ENCODE data around the gene RAB14.
A peak's percentile ranks its signal among the peaks of the same experiment; 100 is the strongest.

RAB14 gene

DNA sequence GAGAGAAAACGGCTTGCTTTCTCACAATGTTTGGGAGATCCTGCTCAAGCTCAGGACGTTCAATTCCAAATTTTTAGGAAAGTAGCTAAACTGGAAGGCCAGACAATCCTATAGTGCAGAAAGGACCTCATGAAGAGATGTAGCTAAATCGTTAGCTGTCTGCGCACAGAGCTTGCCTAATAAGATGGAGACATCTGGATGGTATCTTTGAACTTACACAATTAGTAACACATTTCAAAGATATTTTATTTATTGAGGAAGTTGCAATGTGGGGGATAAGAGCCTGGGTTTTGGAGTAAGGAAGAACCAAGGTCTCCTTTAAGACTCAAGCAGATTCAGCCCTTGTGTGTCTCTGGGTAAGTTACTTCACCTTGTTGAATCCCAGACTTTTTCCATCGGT lies 28.6 kb upstream of the RAB14 start:
- no peak for TF ChIP-seq CTCF (IDR thresholded peaks at IDR 0.05; ENCODE audit: low read depth, low read length)
- no peak for DNase-seq (ENCODE audit: extremely low read depth, low read depth)

- no peak for DNase-seq (ENCODE audit: extremely low read depth, low read depth)
- TF ChIP-seq CTCF (IDR thresholded peaks at IDR 0.05; ENCODE audit: low read depth, low read length): no peak
Measured at GRCh38 chr9:121227862-121228261, 26.2 kb upstream of the RAB14 start.

- no peak for TF ChIP-seq CTCF (IDR thresholded peaks at IDR 0.05; ENCODE audit: low read depth, low read length)
- DNase-seq (ENCODE audit: extremely low read depth, low read depth): no peak
Measured at GRCh38 chr9:121226175-121226574, 24.5 kb upstream of the RAB14 start.

DNA sequence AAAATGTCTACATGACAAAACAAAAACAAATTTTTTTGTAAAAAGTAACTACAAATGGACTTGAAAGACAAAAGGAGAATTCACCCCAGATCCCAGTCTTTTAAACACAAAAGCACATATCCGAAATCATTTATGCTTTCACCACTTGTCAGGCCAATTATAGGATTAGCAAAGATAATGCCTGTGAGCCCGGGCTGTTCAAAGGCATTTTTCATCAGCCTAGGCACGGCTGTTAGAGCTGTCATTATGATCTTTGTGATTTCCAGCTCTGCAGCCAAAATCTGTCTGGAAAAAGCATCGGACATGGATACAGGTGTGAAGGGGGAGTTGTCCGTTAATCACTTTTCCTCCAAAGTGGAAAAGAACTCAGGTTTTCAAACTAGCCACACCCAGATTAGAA lies 23.6 kb upstream of the RAB14 start:
- no peak for TF ChIP-seq CTCF (IDR thresholded peaks at IDR 0.05; ENCODE audit: low read depth, low read length)
- DNase-seq (ENCODE audit: extremely low read depth, low read depth): no peak

GRCh38 chr9:121222524-121223171 lies 21.0 kb upstream of the RAB14 start:
- DNase-seq (ENCODE audit: extremely low read depth, low read depth): no peak
- TF ChIP-seq CTCF (IDR thresholded peaks at IDR 0.05; ENCODE audit: low read depth, low read length): peak; percentile 64

GRCh38 chr9:121221664-121222055 lies 20.0 kb upstream of the RAB14 start:
- no peak for DNase-seq (ENCODE audit: extremely low read depth, low read depth)
- TF ChIP-seq CTCF (IDR thresholded peaks at IDR 0.05; ENCODE audit: low read depth, low read length): no peak

GRCh38 chr9:121220996-121221663 lies 19.5 kb upstream of the RAB14 start:
- TF ChIP-seq CTCF (IDR thresholded peaks at IDR 0.05; ENCODE audit: low read depth, low read length): no peak
- no peak for DNase-seq (ENCODE audit: extremely low read depth, low read depth)
